Body of pancreas (tissue), 4 donors: Measurements from ENCODE around the gene PINK1.

Source experiments
- CTCF ChIP-seq, 7 experiments: fragments of 450-650 bp in 4 of 7; fragments of 200-600 bp in 3 of 7; sonication (generic) in 3 of 7; IDR thresholded peaks; one replicate each; pipeline ENCODE4 v1.5.1; 2016 to 2019; ENCODE audit warnings: antibody characterized with exemption in 7 of 7
- POLR2A ChIP-seq, 3 donors: fragments of 450-650 bp; IDR thresholded peaks; one replicate each; pipeline ENCODE4 v1.6.1; 2016; ENCODE audit warnings: antibody characterized with exemption in 3 of 3, mild to moderate bottlenecking in 2 of 3

GRCh38 chr1:20621012-20621411, 12.2 kb upstream of the PINK1 start:
- no peak for TF ChIP-seq CTCF (IDR thresholded peaks at IDR 0.05)
- no peak for TF ChIP-seq POLR2A (IDR thresholded peaks at IDR 0.05)
